IMR-90 (cell line): ENCODE measurements around the gene NUP210. TPM values are rescaled to one million over a fixed set of nuclear protein-coding genes. Genes with fewer than 3 reads are reported as not detected.

Experiments used
- ATAC-seq: fragments of 200-7000 bp; cut with Tn5 transposase; 2 replicates; pipeline ENCODE4 v1.9.1; 2020; ENCODE audit warnings: low read depth, mild to moderate bottlenecking, moderate library complexity
- BruUV-seq: library from RNA; stranded (reverse); fragments of 400-500 nt; replicated peaks from 2 replicates; lab custom pipeline; 2021; lab: Mats Ljungman, UMichigan
- CTCF ChIA-PET: fragments of 300-600 bp; formaldehyde crosslinking; extraction: SDS; loops from one replicate; lab custom pipeline; 2021; ENCODE audit warnings: antibody characterized with exemption; lab: Yijun Ruan, JAX
- POLR2A ChIA-PET: fragments of 300-600 bp; sonication (Branson Sonifier 250); formaldehyde crosslinking; loops from one replicate; lab custom pipeline; 2022; ENCODE audit warnings: antibody characterized with exemption; ENCODE audit not compliant: unreplicated experiment; lab: Charles Lee
- DNase-seq: peaks from one replicate; pipeline ENCODE4 v3.0.0; 2013
- H2AFZ ChIP-seq: replicated peaks from 2 replicates; pipeline ENCODE3; 2013; ENCODE audit warnings: low read length, mild to moderate bottlenecking; ENCODE audit not compliant: poor library complexity
- H2AK5ac ChIP-seq: 2 replicates; pipeline ENCODE4 v1.6.1; 2013; ENCODE audit warnings: low read depth, low read length, inconsistent platforms
- H2AK9ac ChIP-seq: replicated peaks from 2 replicates; pipeline ENCODE3; 2013; ENCODE audit warnings: mild to moderate bottlenecking, low read depth, low read length, moderate library complexity; ENCODE audit not compliant: poor library complexity
- H2BK120ac ChIP-seq: 2 replicates; pipeline ENCODE4 v1.6.1; 2013; ENCODE audit warnings: low read depth, low read length, inconsistent platforms
- H2BK15ac ChIP-seq: 3 replicates; pipeline ENCODE4 v1.6.1; 2013; ENCODE audit warnings: low read depth, low read length, inconsistent platforms
- H2BK20ac ChIP-seq: 2 replicates; pipeline ENCODE4 v1.6.1; 2013; ENCODE audit warnings: low read depth, mild to moderate bottlenecking, inconsistent platforms, low read length, moderate library complexity
- H2BK5ac ChIP-seq: 2 replicates; pipeline ENCODE4 v1.6.1; 2013; ENCODE audit warnings: mild to moderate bottlenecking, low read depth, low read length, inconsistent platforms; ENCODE audit not compliant: poor library complexity, severe bottlenecking
- H3K14ac ChIP-seq: replicated peaks from 2 replicates; pipeline ENCODE4 v1.6.1; 2013; ENCODE audit warnings: low read depth, low read length, inconsistent platforms
- H3K18ac ChIP-seq: 2 replicates; pipeline ENCODE4 v1.6.1; 2013; ENCODE audit warnings: low read depth, low read length, control low read depth
- H3K23ac ChIP-seq: 2 replicates; pipeline ENCODE4 v1.6.1; 2013; ENCODE audit warnings: low read depth, low read length, inconsistent platforms
- H3K27ac ChIP-seq: 2 replicates; pipeline ENCODE4 v1.5.1; 2013; ENCODE audit warnings: mild to moderate bottlenecking, control low read depth, low read length; ENCODE audit not compliant: insufficient read depth
- H3K27me3 ChIP-seq: 2 replicates; pipeline ENCODE4 v1.6.1; 2013; ENCODE audit warnings: low read length; ENCODE audit not compliant: control insufficient read depth, insufficient read depth
- H3K36me3 ChIP-seq: 2 replicates; pipeline ENCODE4 v1.6.1; 2013; ENCODE audit warnings: low read length, mixed read lengths; ENCODE audit not compliant: control insufficient read depth, insufficient read depth
- H3K4ac ChIP-seq: 2 replicates; pipeline ENCODE4 v1.6.1; 2013; ENCODE audit warnings: low read depth, low read length, inconsistent platforms
- H3K4me1 ChIP-seq: 2 replicates; pipeline ENCODE4 v1.6.1; 2013; ENCODE audit warnings: low read length, mixed read lengths; ENCODE audit not compliant: control insufficient read depth, insufficient read depth
- H3K4me2 ChIP-seq: 2 replicates; pipeline ENCODE4 v1.6.1; 2013; ENCODE audit warnings: low read depth, mild to moderate bottlenecking, control low read depth, low read length, moderate library complexity
- H3K4me3 ChIP-seq: 2 replicates; pipeline ENCODE4 v1.5.1; 2013; ENCODE audit warnings: low read depth, mild to moderate bottlenecking, control low read depth, low read length, moderate library complexity; ENCODE audit not compliant: insufficient read depth
- H3K56ac ChIP-seq: 2 replicates; pipeline ENCODE4 v1.6.1; 2013; ENCODE audit warnings: low read length, inconsistent platforms; ENCODE audit not compliant: insufficient read depth; ENCODE audit errors: extremely low read depth
- H3K79me1 ChIP-seq, 2 experiments: 2 replicates each; pipeline ENCODE4 v1.6.1; 2013; ENCODE audit warnings: low read length in 2 of 2, inconsistent platforms in 1 of 2, low read depth in 1 of 2
- H3K9ac ChIP-seq: 2 replicates; pipeline ENCODE4 v1.6.1; 2013; ENCODE audit warnings: low read depth, low read length, control low read depth
- H3K9me1 ChIP-seq: 2 replicates; pipeline ENCODE4 v1.6.1; 2013; ENCODE audit warnings: low read length, inconsistent platforms; ENCODE audit not compliant: insufficient read depth
- H3K9me3 ChIP-seq: 2 replicates; pipeline ENCODE4 v1.6.1; 2013; ENCODE audit warnings: low read length; ENCODE audit not compliant: control insufficient read depth, insufficient read depth
- H4K20me1 ChIP-seq: 2 replicates; pipeline ENCODE4 v1.6.1; 2013; ENCODE audit warnings: low read length, inconsistent platforms; ENCODE audit not compliant: insufficient read depth
- H4K5ac ChIP-seq: 2 replicates; pipeline ENCODE4 v1.6.1; 2013; ENCODE audit warnings: mild to moderate bottlenecking, low read depth, low read length, control low read depth
- H4K8ac ChIP-seq, 2 experiments: 2 replicates each; pipeline ENCODE4 v1.6.1; 2013; ENCODE audit warnings: low read depth in 2 of 2, low read length in 2 of 2, control low read depth in 1 of 2, inconsistent platforms in 1 of 2
- H4K91ac ChIP-seq: 2 replicates; pipeline ENCODE4 v1.6.1; 2013; ENCODE audit warnings: low read depth, low read length, inconsistent platforms; ENCODE audit not compliant: insufficient read depth
- BHLHE40 ChIP-seq: fragments of 150-350 bp; IDR thresholded peaks from 2 replicates; pipeline ENCODE4 v1.6.1; 2016; ENCODE audit warnings: mild to moderate bottlenecking, low read depth, low read length
- CEBPB ChIP-seq: IDR thresholded peaks from 2 replicates; pipeline ENCODE4 v1.6.1; 2012; ENCODE audit warnings: low read depth, low read length, improper control_type of control experiment
- CHD1 ChIP-seq: IDR thresholded peaks from 2 replicates; pipeline ENCODE4 v1.6.1; 2012; ENCODE audit warnings: low read depth, low read length, improper control_type of control experiment
- CTCF ChIP-seq: conservative IDR thresholded peaks from 2 replicates; pipeline ENCODE4 v1.5.1; 2012; ENCODE audit warnings: mild to moderate bottlenecking, low read depth, low read length, improper control_type of control experiment
- MAZ ChIP-seq: IDR thresholded peaks from 2 replicates; pipeline ENCODE4 v1.6.1; 2012; ENCODE audit warnings: low read depth, mild to moderate bottlenecking, low read length, improper control_type of control experiment, moderate library complexity, borderline replicate concordance
- MXI1 ChIP-seq: IDR thresholded peaks from 2 replicates; pipeline ENCODE4 v1.6.1; 2012; ENCODE audit warnings: low read depth, mild to moderate bottlenecking, low read length, moderate library complexity, borderline replicate concordance
- NFE2L2 ChIP-seq: fragments of 150-350 bp; IDR thresholded peaks from 2 replicates; pipeline ENCODE4 v1.6.1; 2016; ENCODE audit warnings: low read depth, mild to moderate bottlenecking, low read length
- POLR2A ChIP-seq: IDR thresholded peaks from 2 replicates; pipeline ENCODE4 v1.6.1; 2012; ENCODE audit warnings: mild to moderate bottlenecking, low read depth, low read length
- RAD21 ChIP-seq: IDR thresholded peaks from 2 replicates; pipeline ENCODE4 v1.6.1; 2012; ENCODE audit warnings: low read length, improper control_type of control experiment
- RFX5 ChIP-seq: IDR thresholded peaks from 2 replicates; pipeline ENCODE4 v1.8.0; 2012; ENCODE audit warnings: low read depth, mild to moderate bottlenecking, low read length, moderate library complexity
- SMC3 ChIP-seq: fragments of 150-350 bp; IDR thresholded peaks from 2 replicates; pipeline ENCODE4 v1.6.1; 2016; ENCODE audit warnings: low read depth, mild to moderate bottlenecking, antibody characterized with exemption, low read length, moderate library complexity
- WGBS, 2 experiments: methylation state at CpG; one replicate each; pipeline versions ENCODE4 v1.1.5 to v1.1.7; 2013; ENCODE audit warnings: missing lambda C conversion rate in 2 of 2; ENCODE audit not compliant: insufficient read length in 1 of 2; ENCODE audit errors: extremely low coverage in 2 of 2; 5-methylcytosine and 5-hydroxymethylcytosine counted together
- dilution Hi-C: fragments of 300-500 bp; cut with HindIII; formaldehyde crosslinking; loops from one replicate; pipeline ENCODE4 v1.14.3; 2018; ENCODE audit warnings: low sequenced_read_pairs; ENCODE audit not compliant: unreplicated experiment
- in situ Hi-C: fragments of 300-500 bp; cut with MboI; formaldehyde crosslinking; loops from 3 replicates; pipeline ENCODE4 v1.14.3; 2019; ENCODE audit warnings: low sequenced_read_pairs, inconsistent platforms, mixed read lengths
- intact Hi-C: fragments of 100-400 bp; cut with micrococcal nuclease; formaldehyde crosslinking; loops from 2 replicates; pipeline ENCODE4 v1.10.0; 2022
- polyA plus RNA-seq, 3 experiments: library from polyadenylated mRNA; depleted of rRNA; stranded (reverse); fragments of >200 nt; gene quantifications; 2 replicates each; pipeline ENCODE4 v1.2.3, GENCODE V29; 2012; ENCODE audit warnings: low replicate concordance in 1 of 3
- total RNA-seq: library from RNA; depleted of rRNA; stranded (reverse); fragments of >200 nt; gene quantifications from 2 replicates; pipeline ENCODE4 v1.2.3, GENCODE V29; 2012

The NUP210 gene
- total and polyA plus RNA-seq, 2 of the 4 experiments (the other 2 are of a cell fraction), result under 0.01 to 0.03 TPM

- in situ Hi-C loops, result no loop called here
- Histone ChIP-seq H3K18ac (no peak overlapping the region), H3K23ac (no peak overlapping the region), H4K5ac (no peak overlapping the region), H3K4me3 (no peak overlapping the region), H2AFZ (no peak overlapping the region), H3K9me1 (no peaks in the 10 kb centered on the region; the same call in 1 of the 2 replicates), H2BK20ac (no peak overlapping the region), H3K27me3 (peaks cover 5% of the 10 kb centered on the region; the same call in 1 of the 2 replicates), H3K9ac (no peak overlapping the region), H3K56ac (no peak overlapping the region), H2AK5ac (no peak overlapping the region), H3K27ac (no peak overlapping the region), H2BK120ac (no peak overlapping the region), H4K8ac (no peak overlapping the region), H3K36me3 (no peaks in the 10 kb centered on the region), H4K91ac (no peak overlapping the region), H2BK5ac (no peak overlapping the region), H3K14ac (no peak overlapping the region), H3K4me2 (no peak overlapping the region), H3K4me1 (peaks cover 2% of the 10 kb centered on the region; the same call in 1 of the 2 replicates), H2AK9ac (no peak overlapping the region), H3K79me1 (no peaks in the 10 kb centered on the region), H4K20me1 (no peaks in the 10 kb centered on the region), H2BK15ac (no peak overlapping the region), H3K4ac (no peak overlapping the region), H3K9me3 (no peaks in the 10 kb centered on the region)
- no peak for DNase-seq
- ATAC-seq, result no peak
- TF ChIP-seq POLR2A (no peak), MXI1 (no peak), RAD21 (no peak), SMC3 (no peak), NFE2L2 (no peak), CEBPB (no peak), CHD1 (no peak), CTCF (no peak), BHLHE40 (no peak), RFX5 (no peak), MAZ (no peak)
- 50% methylated on average over 1 of the region's 7 CpGs; no CpG with 5 or more reads in 1 of the 2 experiments for WGBS, 2 experiments
- intact Hi-C loops, result no loop called here
- CTCF ChIA-PET, result no interaction called here
- POLR2A ChIA-PET, result no interaction called here
- BruUV-seq, result no TSS peak
- dilution Hi-C loops, result no loop called here
Observed at GRCh38 chr3:13367728-13368127, 52.4 kb downstream of the NUP210 start.
